MCF 10A (cell line): ENCODE measurements around the gene TRIM28. TPM values are rescaled to one million over a fixed set of nuclear protein-coding genes. Genes with fewer than 3 reads are reported as not detected.
A peak's percentile ranks its signal among the peaks of the same experiment; 100 is the strongest.
"Not testable (repeated sequence)": the region's sequence is repeated elsewhere in the genome, so short reads cannot be mapped to it uniquely, and the experiment has no call there.

Experiments used
- BruUV-seq: library from RNA; stranded (reverse); fragments of 400-500 nt; replicated peaks from 2 replicates; lab custom pipeline; 2021; lab: Mats Ljungman, UMichigan
- CTCF ChIA-PET: fragments of 300-600 bp; sonication (Branson Sonifier 250); formaldehyde crosslinking; extraction: SDS; loops from one replicate; lab custom pipeline; 2021; ENCODE audit warnings: antibody characterized with exemption, inconsistent platforms; lab: Yijun Ruan, JAX
- POLR2A ChIA-PET: fragments of 300-600, 350-650 bp; sonication (Branson Sonifier 250); formaldehyde crosslinking; extraction: SDS; loops from one replicate; lab custom pipeline; 2020; ENCODE audit warnings: antibody characterized with exemption, inconsistent platforms; lab: Yijun Ruan, JAX
- DNase-seq: peaks from one replicate; pipeline ENCODE4 v3.0.0-alpha.2; 2018; ENCODE audit not compliant: unreplicated experiment
- H3K27ac Mint-ChIP-seq: one replicate; pipeline ENCODE4 v1.8.0; 2022; ENCODE audit warnings: mild to moderate bottlenecking, low read depth, mixed read lengths; ENCODE audit not compliant: unreplicated experiment
- H3K27me3 Mint-ChIP-seq: one replicate; pipeline ENCODE4 v1.8.0; 2022; ENCODE audit warnings: mixed read lengths; ENCODE audit not compliant: insufficient read depth, unreplicated experiment
- H3K36me3 Mint-ChIP-seq: one replicate; pipeline ENCODE4 v1.8.0; 2022; ENCODE audit warnings: mild to moderate bottlenecking, moderate library complexity, mixed read lengths; ENCODE audit not compliant: insufficient read depth, unreplicated experiment
- H3K4me1 Mint-ChIP-seq: one replicate; pipeline ENCODE4 v1.8.0; 2022; ENCODE audit warnings: mixed read lengths; ENCODE audit not compliant: insufficient read depth, unreplicated experiment
- H3K4me3 Mint-ChIP-seq: one replicate; pipeline ENCODE4 v1.8.0; 2022; ENCODE audit warnings: mild to moderate bottlenecking, moderate library complexity, mixed read lengths; ENCODE audit not compliant: unreplicated experiment
- H3K9me3 Mint-ChIP-seq: one replicate; pipeline ENCODE4 v1.8.0; 2022; ENCODE audit warnings: mixed read lengths; ENCODE audit not compliant: unreplicated experiment
- CTCF ChIP-seq: fragments of 200-600 bp; IDR thresholded peaks from one replicate; pipeline ENCODE4 v1.8.0; 2022; ENCODE audit warnings: antibody characterized with exemption, mild to moderate bottlenecking; ENCODE audit not compliant: unreplicated experiment
- intact Hi-C: fragments of 100-400 bp; cut with micrococcal nuclease; formaldehyde crosslinking; loops from 2 replicates; pipeline ENCODE4 v1.14.1; 2022
- total RNA-seq: library from RNA; stranded (reverse); gene quantifications from 2 replicates; pipeline ENCODE4 v1.2.3, GENCODE V29; 2022

The TRIM28 gene
- total RNA-seq, 1 experiment from 2014 or later = 290 TPM

GRCh38 chr19:58575183-58576041, 31.5 kb downstream of the TRIM28 start:
- intact Hi-C loops = no loop called here
- ChIA-PET CTCF (interaction anchor here (0.7 to 1.2 kb wide), 6 partner anchors 11 to 115 kb away, joined by 3 to 4 read pairs (median 3); no protein-coding TSS in a partner anchor), POLR2A (interaction anchor here (0.7 to 2.9 kb wide), 14 partner anchors 8 to 249 kb away, joined by 3 to 44 read pairs (median 5); partner anchors contain the start of genes CHMP2A, TRIM28, UBE2M and ZBTB45)
- H3K4me3 Mint-ChIP-seq = peak overlapping the region; percentile 89
- peaks cover 33% of the 10 kb centered on the region for H3K36me3 Mint-ChIP-seq
- peak overlapping the region; percentile 98 for H3K27ac Mint-ChIP-seq
- BruUV-seq = TSS peak; percentile 52
- H3K4me1 Mint-ChIP-seq = peaks cover 27% of the 10 kb centered on the region
- H3K9me3 Mint-ChIP-seq = no peaks in the 10 kb centered on the region
- no peak for TF ChIP-seq CTCF
- no peaks in the 10 kb centered on the region for H3K27me3 Mint-ChIP-seq
- DNase-seq = peak; percentile 91

- H3K27ac Mint-ChIP-seq, H3K27me3 Mint-ChIP-seq, H3K9me3 Mint-ChIP-seq, DNase-seq, intact Hi-C loops, H3K4me3 Mint-ChIP-seq, BruUV-seq: not testable (repeated sequence)
- H3K36me3 Mint-ChIP-seq = peaks cover 42% of the 10 kb centered on the region
- POLR2A ChIA-PET = interaction anchor here (0.6 kb wide), 1 partner anchor 115 kb away, joined by 4 read pairs; no protein-coding TSS in a partner anchor
- CTCF ChIA-PET = interaction anchor here (1.0 to 3.0 kb wide), 2 partner anchors 22 to 58 kb away, joined by 4 to 9 read pairs; partner anchors contain the start of genes CHMP2A and ZBTB45
- H3K4me1 Mint-ChIP-seq = peaks cover 23% of the 10 kb centered on the region
These were observed 33.7 kb downstream of the TRIM28 start for GRCh38 chr19:58577581-58577980.

GRCh38 chr19:58578012-58578925, 34.4 kb downstream of the TRIM28 start:
- H3K27ac Mint-ChIP-seq = no peak overlapping the region
- peaks cover 43% of the 10 kb centered on the region for H3K36me3 Mint-ChIP-seq
- no peak for DNase-seq
- intact Hi-C loops = no loop called here
- no peaks in the 10 kb centered on the region for H3K27me3 Mint-ChIP-seq
- BruUV-seq = no TSS peak
- TF ChIP-seq CTCF = no peak
- ChIA-PET POLR2A (interaction anchor here (0.6 to 1.6 kb wide), 2 partner anchors 59 to 115 kb away, joined by 4 to 7 read pairs; partner anchors contain the start of gene ZBTB45), CTCF (interaction anchor here (3.0 kb wide), 1 partner anchor 58 kb away, joined by 9 read pairs; the partner anchor contains the start of gene ZBTB45)
- H3K9me3 Mint-ChIP-seq = no peaks in the 10 kb centered on the region
- no peak overlapping the region for H3K4me3 Mint-ChIP-seq
- peaks cover 23% of the 10 kb centered on the region for H3K4me1 Mint-ChIP-seq

GRCh38 chr19:58579473-58580142, 35.7 kb downstream of the TRIM28 start:
- H3K9me3 Mint-ChIP-seq = no peaks in the 10 kb centered on the region
- H3K4me1 Mint-ChIP-seq = peaks cover 15% of the 10 kb centered on the region
- H3K27me3 Mint-ChIP-seq = no peaks in the 10 kb centered on the region
- H3K4me3 Mint-ChIP-seq = no peak overlapping the region
- no peak overlapping the region for H3K27ac Mint-ChIP-seq
- TF ChIP-seq CTCF = no peak
- peaks cover 45% of the 10 kb centered on the region for H3K36me3 Mint-ChIP-seq
- intact Hi-C loops = no loop called here
- BruUV-seq = no TSS peak
- no peak for DNase-seq
- CTCF ChIA-PET = interaction anchor here (0.7 to 3.0 kb wide), 2 partner anchors 48 to 60 kb away, joined by 3 to 9 read pairs; partner anchors contain the start of gene ZBTB45
- POLR2A ChIA-PET = interaction anchor here (1.6 kb wide), 2 partner anchors 36 to 60 kb away, joined by 7 to 8 read pairs; partner anchors contain the start of genes TRIM28 and ZBTB45
